ENCODE results near the gene JMJD7. TPM values are rescaled to one million over a fixed set of nuclear protein-coding genes. Genes with fewer than 3 reads are reported as not detected.

The JMJD7 gene
- total RNA-seq, 4 donors from 2014 or later, result 0.59 to 27.2 (median 9.8) TPM

DNA sequence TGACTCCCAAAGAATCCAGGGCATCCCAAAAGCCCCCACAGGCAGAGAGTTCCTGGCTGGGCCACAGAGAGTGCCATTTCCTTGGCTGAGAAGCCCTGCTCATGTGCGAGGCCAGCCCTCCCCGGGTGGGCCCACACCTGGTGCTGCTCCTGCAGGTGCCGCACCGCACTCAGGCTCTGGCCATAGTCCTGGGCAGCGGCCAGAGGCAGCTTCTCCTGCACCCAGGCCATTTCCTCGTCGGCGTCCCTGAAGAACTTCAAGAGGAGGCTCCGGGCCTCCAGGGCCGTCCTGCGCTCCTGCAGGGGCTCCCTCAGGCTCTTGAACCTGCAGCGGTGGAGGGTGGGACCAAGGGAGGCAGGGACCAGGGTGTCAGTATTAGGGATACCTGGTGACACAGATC is 28.8 kb downstream of the JMJD7 start:
- Histone ChIP-seq H3K27me3 (no peaks in the 10 kb centered on the region), H3K36me3 (no peaks in the 10 kb centered on the region), H3K4me1 (no peaks in the 10 kb centered on the region), H3K27ac (no peak overlapping the region), H3K4me3 (no peak overlapping the region), H3K9me3 (no peaks in the 10 kb centered on the region)
- no peak for DNase-seq
- intact Hi-C loops (cut with DNase I; ENCODE audit: low total_unique reads), result loop anchor here (10.0 kb wide), 1 partner anchor 58 kb away; no protein-coding TSS in a partner anchor
- TF ChIP-seq, protein P1, sequence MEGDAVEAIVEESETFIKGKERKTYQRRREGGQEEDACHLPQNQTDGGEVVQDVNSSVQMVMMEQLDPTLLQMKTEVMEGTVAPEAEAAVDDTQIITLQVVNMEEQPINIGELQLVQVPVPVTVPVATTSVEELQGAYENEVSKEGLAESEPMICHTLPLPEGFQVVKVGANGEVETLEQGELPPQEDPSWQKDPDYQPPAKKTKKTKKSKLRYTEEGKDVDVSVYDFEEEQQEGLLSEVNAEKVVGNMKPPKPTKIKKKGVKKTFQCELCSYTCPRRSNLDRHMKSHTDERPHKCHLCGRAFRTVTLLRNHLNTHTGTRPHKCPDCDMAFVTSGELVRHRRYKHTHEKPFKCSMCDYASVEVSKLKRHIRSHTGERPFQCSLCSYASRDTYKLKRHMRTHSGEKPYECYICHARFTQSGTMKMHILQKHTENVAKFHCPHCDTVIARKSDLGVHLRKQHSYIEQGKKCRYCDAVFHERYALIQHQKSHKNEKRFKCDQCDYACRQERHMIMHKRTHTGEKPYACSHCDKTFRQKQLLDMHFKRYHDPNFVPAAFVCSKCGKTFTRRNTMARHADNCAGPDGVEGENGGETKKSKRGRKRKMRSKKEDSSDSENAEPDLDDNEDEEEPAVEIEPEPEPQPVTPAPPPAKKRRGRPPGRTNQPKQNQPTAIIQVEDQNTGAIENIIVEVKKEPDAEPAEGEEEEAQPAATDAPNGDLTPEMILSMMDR (IDR thresholded peaks at IDR 0.05), result no peak
- no peak for TF ChIP-seq POLR2A (IDR thresholded peaks at IDR 0.05)

DNA sequence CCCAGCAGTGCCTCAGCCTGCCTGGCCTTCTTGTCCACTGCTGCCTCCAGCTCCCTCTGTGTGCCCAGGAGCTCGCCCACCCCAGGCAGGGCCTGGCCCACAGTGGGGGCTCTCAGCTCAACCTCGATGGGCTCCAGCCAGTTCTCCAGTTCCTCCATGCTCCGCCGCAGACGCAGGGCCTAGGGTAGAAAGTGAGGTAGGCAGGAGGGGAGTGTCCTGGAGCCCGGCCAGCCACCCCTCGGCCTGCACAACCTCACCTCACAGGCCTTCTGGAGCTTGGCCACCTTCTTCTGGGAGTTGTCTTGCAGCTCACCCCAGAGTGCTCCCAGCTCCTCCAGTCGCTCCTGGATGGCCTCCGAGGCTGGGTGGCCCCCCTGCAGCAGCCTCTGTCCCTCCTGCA is 29.4 kb downstream of the JMJD7 start:
- H3K27ac ChIP-seq, result no peak overlapping the region
- no peaks in the 10 kb centered on the region for H3K27me3 ChIP-seq
- H3K9me3 ChIP-seq, result no peaks in the 10 kb centered on the region
- H3K36me3 ChIP-seq, result no peaks in the 10 kb centered on the region
- no peak overlapping the region for H3K4me3 ChIP-seq
- DNase-seq, result no peak
- TF ChIP-seq, protein P1 (IDR thresholded peaks at IDR 0.05), result no peak
- TF ChIP-seq POLR2A (IDR thresholded peaks at IDR 0.05), result no peak
- intact Hi-C loops (cut with DNase I; ENCODE audit: low total_unique reads), result loop anchor here (10.0 kb wide), 1 partner anchor 57 kb away; no protein-coding TSS in a partner anchor
- no peaks in the 10 kb centered on the region for H3K4me1 ChIP-seq

DNA sequence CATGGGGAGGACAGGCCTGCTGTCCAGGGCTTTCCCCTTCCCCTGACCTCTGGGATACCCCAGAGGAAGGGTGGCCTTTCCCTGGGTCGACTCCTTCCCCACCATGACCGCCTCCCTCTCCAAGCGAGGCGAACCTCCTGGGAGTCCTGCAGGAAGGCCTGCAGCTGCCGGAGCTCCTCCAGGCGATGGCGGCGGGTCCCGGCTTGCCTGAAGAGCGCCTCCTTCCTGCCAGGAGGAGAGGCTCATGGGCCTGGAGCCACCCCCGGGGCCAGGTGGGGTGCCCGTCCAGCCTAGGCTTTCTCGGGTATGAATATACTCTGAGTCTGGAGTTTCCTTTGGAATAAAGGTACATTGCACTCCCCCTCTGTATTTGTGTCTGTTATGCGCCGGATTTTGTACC is 30.9 kb downstream of the JMJD7 start:
- H3K27me3 ChIP-seq, result no peaks in the 10 kb centered on the region
- no peaks in the 10 kb centered on the region for H3K4me1 ChIP-seq
- no peak overlapping the region for H3K4me3 ChIP-seq
- intact Hi-C loops (cut with DNase I; ENCODE audit: low total_unique reads), result loop anchor here (10.0 kb wide), 1 partner anchor 56 kb away; no protein-coding TSS in a partner anchor
- no peak overlapping the region for H3K27ac ChIP-seq
- TF ChIP-seq POLR2A (IDR thresholded peaks at IDR 0.05), result no peak
- TF ChIP-seq, protein P1 (IDR thresholded peaks at IDR 0.05), result no peak
- DNase-seq, result no peak
- no peaks in the 10 kb centered on the region for H3K36me3 ChIP-seq
- no peaks in the 10 kb centered on the region for H3K9me3 ChIP-seq

DNA sequence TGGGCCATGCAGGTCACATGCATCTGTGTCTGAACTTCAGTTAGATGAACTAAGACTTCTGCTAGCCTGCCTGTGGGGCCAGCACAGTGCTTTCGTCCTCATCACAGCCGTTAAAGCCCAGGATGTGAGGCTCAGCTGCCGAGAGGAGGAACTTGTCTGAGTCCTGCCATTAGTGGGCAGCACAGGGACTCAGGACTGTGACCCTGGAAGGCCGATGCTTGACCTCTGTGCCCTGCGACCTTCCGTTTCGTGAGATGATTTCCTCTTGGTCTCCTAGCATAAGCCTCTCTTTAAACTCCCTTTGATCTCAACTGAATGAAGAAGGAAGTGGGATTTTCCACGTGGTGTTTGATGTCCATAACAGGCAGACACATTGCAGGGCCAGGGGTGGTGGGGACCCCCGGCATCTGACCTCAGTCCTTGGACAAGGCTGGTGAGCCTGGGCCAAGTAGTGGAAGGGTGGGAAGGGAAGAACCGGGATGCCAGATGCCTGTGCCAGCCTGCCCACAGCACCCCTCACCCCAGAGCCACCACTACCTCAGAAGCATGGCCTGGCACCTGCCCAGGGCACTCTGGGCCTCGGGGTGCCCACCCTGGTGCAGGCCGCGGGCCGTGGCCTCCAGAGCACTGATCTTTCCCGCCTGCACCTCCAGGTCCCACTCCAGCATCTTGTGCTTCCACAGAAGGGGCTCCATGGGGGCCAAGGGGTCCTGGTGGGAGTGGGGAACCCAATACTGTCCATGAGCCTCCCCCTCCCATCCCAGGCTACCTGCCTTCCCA is 32.3 kb downstream of the JMJD7 start:
- peak in 1 of 2 donors; percentile 34 for DNase-seq
- H3K4me1 ChIP-seq, result no peaks in the 10 kb centered on the region
- no peak overlapping the region for H3K27ac ChIP-seq
- H3K9me3 ChIP-seq, result no peaks in the 10 kb centered on the region
- H3K27me3 ChIP-seq, result no peaks in the 10 kb centered on the region
- no peak overlapping the region for H3K4me3 ChIP-seq
- TF ChIP-seq POLR2A (IDR thresholded peaks at IDR 0.05), result no peak
- TF ChIP-seq, protein P1 (IDR thresholded peaks at IDR 0.05), result peak in 1 of 4 experiments; percentile 37
- intact Hi-C loops (cut with DNase I; ENCODE audit: low total_unique reads), result no loop called here
- no peaks in the 10 kb centered on the region for H3K36me3 ChIP-seq

DNA sequence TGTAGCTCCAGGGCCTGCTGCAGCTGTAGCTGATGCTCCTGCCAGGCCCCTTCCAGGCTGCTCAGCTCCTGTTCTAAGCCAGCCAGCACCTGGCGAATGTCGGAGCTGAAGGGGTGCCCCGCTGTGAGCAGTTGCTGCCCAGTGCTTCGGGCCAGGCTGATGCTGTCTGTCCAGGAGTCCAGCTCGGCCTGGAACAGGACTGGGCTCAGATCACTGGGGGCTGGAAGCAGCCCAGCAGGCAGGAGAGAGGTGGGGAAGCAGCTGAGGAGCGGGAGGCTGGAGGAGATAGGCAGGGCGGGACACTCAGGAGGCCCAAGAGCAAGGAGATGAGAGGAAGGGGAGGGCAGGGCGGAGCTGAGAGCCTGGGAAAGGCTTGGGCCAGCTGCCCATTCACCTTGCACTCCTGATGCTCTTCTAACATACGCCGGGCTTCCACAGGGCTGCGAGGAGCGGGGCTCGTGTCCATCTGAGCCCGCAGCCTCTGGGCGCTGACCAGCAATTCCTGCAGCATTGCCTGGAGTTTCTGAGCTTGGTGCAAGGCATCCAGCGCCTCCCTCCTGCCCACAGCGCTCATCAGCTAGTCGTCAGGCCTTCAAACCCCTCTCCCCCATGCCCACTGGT is 34.0 kb downstream of the JMJD7 start:
- Histone ChIP-seq H3K36me3 (no peaks in the 10 kb centered on the region), H3K4me3 (no peak overlapping the region), H3K27me3 (no peaks in the 10 kb centered on the region), H3K4me1 (no peaks in the 10 kb centered on the region), H3K27ac (no peak overlapping the region), H3K9me3 (no peaks in the 10 kb centered on the region)
- no peak for DNase-seq
- no peak for TF ChIP-seq POLR2A (IDR thresholded peaks at IDR 0.05)
- TF ChIP-seq, protein P1 (IDR thresholded peaks at IDR 0.05), result no peak
- intact Hi-C loops (cut with DNase I; ENCODE audit: low total_unique reads), result no loop called here

Data from uterus (tissue), 4 donors.